ENCODE results near the gene MAP2.

The MAP2 gene

DNA sequence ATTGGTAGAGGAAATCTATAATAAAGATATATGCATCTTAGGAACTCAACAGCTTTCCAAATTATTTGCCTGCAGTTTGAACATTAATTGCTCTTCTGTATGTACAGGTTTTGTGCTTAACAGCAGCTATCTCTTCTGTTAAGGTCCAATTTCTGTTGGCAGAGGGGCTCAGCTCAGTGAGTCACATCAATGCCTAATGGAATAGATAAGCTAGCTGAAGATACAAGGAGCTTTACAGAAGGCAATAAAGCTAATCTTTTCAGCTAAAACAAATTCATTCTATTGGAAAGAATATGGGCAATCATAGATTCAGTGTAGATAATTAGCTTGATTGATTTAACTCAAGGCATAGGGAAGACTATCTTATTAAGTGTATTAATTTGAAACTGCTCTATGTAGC, 289.4 kb downstream of the MAP2 start:
- no peaks in the 10 kb centered on the region for H3K36me3 ChIP-seq (ENCODE audit: control insufficient read depth in 2 of 2, insufficient read depth in 2 of 2, low read length in 2 of 2)
- H3K4me3 ChIP-seq (ENCODE audit: low read length in 2 of 2), result no peak overlapping the region
- H3K27me3 ChIP-seq (ENCODE audit: control insufficient read depth in 1 of 2, insufficient read depth in 2 of 2, low read length in 2 of 2), result no peaks in the 10 kb centered on the region
- H3K27ac ChIP-seq (ENCODE audit: low read length), result no peak overlapping the region
- no peaks in the 10 kb centered on the region for H3K4me1 ChIP-seq (ENCODE audit: control insufficient read depth, insufficient read depth, low read length)
- H3K9me3 ChIP-seq (ENCODE audit: control insufficient read depth in 2 of 2, low read length in 2 of 2), result no peaks in the 10 kb centered on the region
- no peak overlapping the region for H3K9ac ChIP-seq (ENCODE audit: low read length in 2 of 2)

DNA sequence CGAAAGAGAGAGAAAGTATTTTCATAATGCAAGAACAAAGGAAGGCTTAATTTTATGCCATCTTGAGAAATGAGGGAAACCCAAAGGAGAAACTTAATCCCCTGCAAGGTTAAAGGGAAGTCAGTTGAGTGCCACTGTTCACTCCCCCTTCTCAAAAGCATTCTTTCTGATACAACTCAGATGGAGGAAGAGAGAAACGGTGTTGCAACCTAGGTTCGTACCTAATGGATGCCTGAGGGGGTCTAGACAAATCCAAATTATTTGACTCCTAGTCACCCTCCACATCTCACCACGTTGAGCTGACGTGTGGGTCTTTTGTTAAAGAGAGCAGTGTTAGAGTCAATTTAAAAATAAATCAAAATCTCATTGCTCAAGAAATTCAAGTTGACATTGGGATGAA, 295.2 kb downstream of the MAP2 start:
- Histone ChIP-seq H3K27ac (ENCODE audit: low read length) (no peak overlapping the region), H3K9me3 (ENCODE audit: control insufficient read depth in 2 of 2, low read length in 2 of 2) (no peaks in the 10 kb centered on the region), H3K27me3 (ENCODE audit: control insufficient read depth in 1 of 2, insufficient read depth in 2 of 2, low read length in 2 of 2) (no peaks in the 10 kb centered on the region), H3K9ac (ENCODE audit: low read length in 2 of 2) (no peak overlapping the region), H3K4me1 (ENCODE audit: control insufficient read depth, insufficient read depth, low read length) (no peaks in the 10 kb centered on the region), H3K36me3 (ENCODE audit: control insufficient read depth in 2 of 2, insufficient read depth in 2 of 2, low read length in 2 of 2) (no peaks in the 10 kb centered on the region), H3K4me3 (ENCODE audit: low read length in 2 of 2) (no peak overlapping the region)

DNA sequence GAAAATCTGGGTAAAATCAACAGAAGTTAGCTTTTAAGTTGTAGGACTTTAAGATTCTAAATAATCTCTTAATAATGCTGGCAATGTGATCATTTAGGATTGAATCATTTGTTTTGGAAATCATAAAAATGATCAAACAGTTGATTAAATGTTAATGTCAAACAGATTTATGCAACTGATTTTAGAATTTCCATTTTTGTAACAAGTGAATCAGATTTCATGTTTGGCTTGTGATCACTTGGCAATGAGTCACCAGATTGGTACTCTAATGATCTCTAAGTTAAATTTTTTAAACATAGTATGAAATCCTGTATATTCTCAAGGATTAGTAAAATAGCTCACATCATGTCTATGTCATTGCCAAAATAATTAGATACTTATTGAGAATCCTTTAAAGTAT, 297.6 kb downstream of the MAP2 start:
- no peaks in the 10 kb centered on the region for H3K4me1 ChIP-seq (ENCODE audit: control insufficient read depth, insufficient read depth, low read length)
- no peaks in the 10 kb centered on the region for H3K9me3 ChIP-seq (ENCODE audit: control insufficient read depth in 2 of 2, low read length in 2 of 2)
- no peak overlapping the region for H3K4me3 ChIP-seq (ENCODE audit: low read length in 2 of 2)
- no peak overlapping the region for H3K9ac ChIP-seq (ENCODE audit: low read length in 2 of 2)
- no peak overlapping the region for H3K27ac ChIP-seq (ENCODE audit: low read length)
- no peaks in the 10 kb centered on the region for H3K27me3 ChIP-seq (ENCODE audit: control insufficient read depth in 1 of 2, insufficient read depth in 2 of 2, low read length in 2 of 2)
- no peaks in the 10 kb centered on the region for H3K36me3 ChIP-seq (ENCODE audit: control insufficient read depth in 2 of 2, insufficient read depth in 2 of 2, low read length in 2 of 2)

DNA sequence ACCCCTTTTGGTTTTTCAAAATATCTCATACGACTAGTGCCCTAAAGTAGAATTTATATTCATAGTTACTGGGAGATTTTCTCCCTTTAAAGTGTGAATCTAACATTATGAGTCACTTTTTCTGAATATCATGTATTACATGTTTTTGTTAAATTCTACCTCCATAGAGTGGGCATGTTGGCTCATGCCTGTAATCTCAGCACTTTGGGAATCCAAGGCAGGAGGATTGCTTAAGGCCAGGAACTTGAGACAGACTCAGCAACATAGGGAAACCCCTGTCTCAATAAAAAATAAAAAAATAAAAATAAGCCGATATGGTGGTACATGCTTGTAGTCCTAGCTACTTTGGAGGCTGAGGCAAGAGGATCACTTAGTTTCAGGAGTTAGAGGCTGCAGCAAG, 302.5 kb downstream of the MAP2 start:
- Histone ChIP-seq H3K4me3 (ENCODE audit: low read length in 2 of 2) (no peak overlapping the region), H3K9me3 (ENCODE audit: control insufficient read depth in 2 of 2, low read length in 2 of 2) (no peaks in the 10 kb centered on the region), H3K27me3 (ENCODE audit: control insufficient read depth in 1 of 2, insufficient read depth in 2 of 2, low read length in 2 of 2) (no peaks in the 10 kb centered on the region), H3K9ac (ENCODE audit: low read length in 2 of 2) (no peak overlapping the region), H3K4me1 (ENCODE audit: control insufficient read depth, insufficient read depth, low read length) (no peaks in the 10 kb centered on the region), H3K36me3 (ENCODE audit: control insufficient read depth in 2 of 2, insufficient read depth in 2 of 2, low read length in 2 of 2) (no peaks in the 10 kb centered on the region), H3K27ac (ENCODE audit: low read length) (no peak overlapping the region)

DNA sequence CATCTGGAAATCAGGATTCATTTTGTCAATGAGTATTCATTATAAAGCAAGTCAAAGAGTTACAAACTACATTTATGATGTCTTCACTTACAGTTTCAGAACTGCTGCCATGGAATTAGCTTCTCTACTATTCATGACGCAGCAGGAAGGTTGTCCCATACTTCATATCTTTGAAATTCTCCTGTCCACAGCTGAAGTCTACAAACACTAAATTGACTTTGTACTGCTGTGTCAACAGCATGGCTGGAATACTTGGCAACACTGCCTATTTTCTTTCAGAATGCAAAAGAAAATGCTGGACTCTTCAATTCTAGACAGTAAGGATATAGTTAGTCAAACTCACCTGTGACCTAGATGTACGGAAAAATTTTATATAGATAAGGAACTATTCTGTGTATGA, 303.2 kb downstream of the MAP2 start:
- H3K4me3 ChIP-seq (ENCODE audit: low read length in 2 of 2), result no peak overlapping the region
- H3K9ac ChIP-seq (ENCODE audit: low read length in 2 of 2), result no peak overlapping the region
- no peak overlapping the region for H3K27ac ChIP-seq (ENCODE audit: low read length)
- no peaks in the 10 kb centered on the region for H3K9me3 ChIP-seq (ENCODE audit: control insufficient read depth in 2 of 2, low read length in 2 of 2)
- H3K27me3 ChIP-seq (ENCODE audit: control insufficient read depth in 1 of 2, insufficient read depth in 2 of 2, low read length in 2 of 2), result no peaks in the 10 kb centered on the region
- H3K4me1 ChIP-seq (ENCODE audit: control insufficient read depth, insufficient read depth, low read length), result no peaks in the 10 kb centered on the region
- no peaks in the 10 kb centered on the region for H3K36me3 ChIP-seq (ENCODE audit: control insufficient read depth in 2 of 2, insufficient read depth in 2 of 2, low read length in 2 of 2)

DNA sequence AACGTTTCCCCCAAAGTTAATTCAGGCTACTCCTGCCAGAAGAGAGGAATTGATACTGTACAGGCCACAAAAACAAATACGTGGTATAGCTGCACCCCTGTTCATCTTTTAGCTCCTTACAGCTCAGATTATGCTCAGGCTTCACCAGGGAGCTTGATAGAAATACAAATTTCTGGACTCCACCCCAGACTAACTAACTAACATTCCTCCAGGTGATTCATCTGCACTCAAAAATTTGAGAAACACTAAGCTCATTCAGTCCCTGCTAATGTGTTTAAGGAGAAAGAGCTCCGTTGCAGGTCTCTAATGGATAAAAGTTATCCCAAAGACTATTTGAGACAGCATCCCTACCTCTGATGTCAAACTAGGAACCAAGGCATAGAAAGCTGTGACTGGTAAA, 311.0 kb downstream of the MAP2 start:
- no peaks in the 10 kb centered on the region for H3K9me3 ChIP-seq (ENCODE audit: control insufficient read depth in 2 of 2, low read length in 2 of 2)
- no peaks in the 10 kb centered on the region for H3K36me3 ChIP-seq (ENCODE audit: control insufficient read depth in 2 of 2, insufficient read depth in 2 of 2, low read length in 2 of 2)
- no peak overlapping the region for H3K4me3 ChIP-seq (ENCODE audit: low read length in 2 of 2)
- H3K27me3 ChIP-seq (ENCODE audit: control insufficient read depth in 1 of 2, insufficient read depth in 2 of 2, low read length in 2 of 2), result no peaks in the 10 kb centered on the region
- H3K9ac ChIP-seq (ENCODE audit: low read length in 2 of 2), result no peak overlapping the region
- no peaks in the 10 kb centered on the region for H3K4me1 ChIP-seq (ENCODE audit: control insufficient read depth, insufficient read depth, low read length)
- no peak overlapping the region for H3K27ac ChIP-seq (ENCODE audit: low read length)

DNA sequence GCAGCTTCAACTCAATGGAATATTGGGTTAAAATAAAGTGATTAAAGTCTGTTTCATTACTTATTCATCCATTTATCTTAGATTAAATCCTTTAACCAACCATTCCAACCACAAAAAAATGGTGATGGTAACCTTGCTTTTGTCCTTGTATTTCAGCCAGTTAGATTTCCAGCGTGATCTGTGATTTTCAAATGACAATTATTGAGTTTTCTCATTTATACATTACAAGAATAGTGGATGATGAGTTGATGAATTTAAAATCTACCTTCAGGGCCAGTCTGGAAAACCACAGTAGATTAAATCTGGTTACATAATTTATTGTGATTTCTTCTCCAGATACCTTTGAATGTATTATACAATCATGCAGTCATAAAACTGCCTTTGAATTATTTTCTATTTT, 318.1 kb downstream of the MAP2 start:
- no peak overlapping the region for H3K27ac ChIP-seq (ENCODE audit: low read length)
- no peaks in the 10 kb centered on the region for H3K9me3 ChIP-seq (ENCODE audit: control insufficient read depth in 2 of 2, low read length in 2 of 2)
- H3K27me3 ChIP-seq (ENCODE audit: control insufficient read depth in 1 of 2, insufficient read depth in 2 of 2, low read length in 2 of 2), result no peaks in the 10 kb centered on the region
- H3K36me3 ChIP-seq (ENCODE audit: control insufficient read depth in 2 of 2, insufficient read depth in 2 of 2, low read length in 2 of 2), result no peaks in the 10 kb centered on the region
- no peak overlapping the region for H3K9ac ChIP-seq (ENCODE audit: low read length in 2 of 2)
- H3K4me1 ChIP-seq (ENCODE audit: control insufficient read depth, insufficient read depth, low read length), result no peaks in the 10 kb centered on the region
- no peak overlapping the region for H3K4me3 ChIP-seq (ENCODE audit: low read length in 2 of 2)

DNA sequence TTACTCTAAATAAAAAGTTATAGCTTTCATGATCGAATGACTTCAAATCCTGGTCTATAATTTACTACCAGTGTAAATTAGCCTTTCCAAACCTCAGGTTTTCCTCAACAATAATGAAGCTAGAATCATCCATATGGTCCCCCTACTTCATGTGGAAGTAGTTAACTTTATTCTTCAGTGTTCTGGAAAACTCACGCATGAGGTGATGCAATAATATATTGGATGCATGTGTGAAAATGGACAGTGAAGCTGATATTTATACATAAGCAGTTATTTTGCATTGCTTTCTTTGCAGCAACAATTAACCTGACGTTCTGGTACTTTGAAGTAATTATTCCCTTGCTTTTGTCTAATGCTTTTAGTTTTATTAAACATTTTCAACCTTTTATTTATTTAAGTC, 329.2 kb downstream of the MAP2 start:
- Histone ChIP-seq H3K4me3 (ENCODE audit: low read length in 2 of 2) (no peak overlapping the region), H3K27me3 (ENCODE audit: control insufficient read depth in 1 of 2, insufficient read depth in 2 of 2, low read length in 2 of 2) (no peaks in the 10 kb centered on the region), H3K36me3 (ENCODE audit: control insufficient read depth in 2 of 2, insufficient read depth in 2 of 2, low read length in 2 of 2) (no peaks in the 10 kb centered on the region), H3K4me1 (ENCODE audit: control insufficient read depth, insufficient read depth, low read length) (no peaks in the 10 kb centered on the region), H3K9ac (ENCODE audit: low read length in 2 of 2) (no peak overlapping the region), H3K9me3 (ENCODE audit: control insufficient read depth in 2 of 2, low read length in 2 of 2) (peaks cover 0 to 4% of the 10 kb centered on the region in 2 donors), H3K27ac (ENCODE audit: low read length) (no peak overlapping the region)

DNA sequence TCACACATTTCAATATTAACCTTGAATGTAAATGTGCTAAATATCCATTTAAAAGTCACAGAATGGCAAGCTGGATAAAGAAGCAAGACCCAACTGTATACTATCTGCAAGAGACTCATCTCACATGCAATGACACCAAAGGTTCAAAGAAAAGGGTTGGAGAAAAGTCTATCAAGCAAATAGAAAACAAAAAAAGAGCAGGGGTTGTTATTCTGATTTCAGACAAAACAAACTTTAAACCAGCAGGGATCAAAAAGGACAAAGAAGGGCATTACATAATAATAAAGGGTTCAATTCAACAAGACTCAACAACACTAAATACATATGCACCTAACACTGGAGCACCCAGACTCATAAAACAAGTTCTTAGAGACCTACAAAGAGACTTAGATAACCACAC, 333.3 kb downstream of the MAP2 start:
- H3K27ac ChIP-seq (ENCODE audit: low read length), result no peak overlapping the region
- H3K9me3 ChIP-seq (ENCODE audit: control insufficient read depth in 2 of 2, low read length in 2 of 2), result peaks cover 0 to 4% of the 10 kb centered on the region in 2 donors
- no peaks in the 10 kb centered on the region for H3K4me1 ChIP-seq (ENCODE audit: control insufficient read depth, insufficient read depth, low read length)
- H3K36me3 ChIP-seq (ENCODE audit: control insufficient read depth in 2 of 2, insufficient read depth in 2 of 2, low read length in 2 of 2), result no peaks in the 10 kb centered on the region
- H3K9ac ChIP-seq (ENCODE audit: low read length in 2 of 2), result no peak overlapping the region
- no peaks in the 10 kb centered on the region for H3K27me3 ChIP-seq (ENCODE audit: control insufficient read depth in 1 of 2, insufficient read depth in 2 of 2, low read length in 2 of 2)
- H3K4me3 ChIP-seq (ENCODE audit: low read length in 2 of 2), result no peak overlapping the region

DNA sequence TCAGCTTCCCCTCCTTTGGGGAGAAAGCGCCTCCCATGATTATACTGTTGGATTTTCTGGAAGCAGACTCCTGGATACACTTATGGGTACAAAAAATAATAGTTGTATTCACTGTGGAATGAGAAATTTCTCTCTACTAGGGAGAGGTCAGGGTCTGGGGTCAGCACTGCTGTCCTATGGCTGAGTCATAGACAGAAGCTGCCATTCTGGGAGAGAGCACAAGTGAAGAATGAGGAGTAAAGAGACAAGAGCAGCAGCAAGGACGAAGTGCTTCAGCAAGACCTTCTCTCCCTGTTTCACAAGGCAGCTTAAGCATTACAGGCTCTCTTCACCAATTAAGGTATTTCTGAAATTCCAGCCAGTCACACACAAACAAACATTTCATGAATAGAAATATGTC, 337.7 kb downstream of the MAP2 start:
- Histone ChIP-seq H3K9me3 (ENCODE audit: control insufficient read depth in 2 of 2, low read length in 2 of 2) (no peaks in the 10 kb centered on the region), H3K27me3 (ENCODE audit: control insufficient read depth in 1 of 2, insufficient read depth in 2 of 2, low read length in 2 of 2) (no peaks in the 10 kb centered on the region), H3K36me3 (ENCODE audit: control insufficient read depth in 2 of 2, insufficient read depth in 2 of 2, low read length in 2 of 2) (no peaks in the 10 kb centered on the region), H3K4me1 (ENCODE audit: control insufficient read depth, insufficient read depth, low read length) (no peaks in the 10 kb centered on the region), H3K27ac (ENCODE audit: low read length) (no peak overlapping the region), H3K4me3 (ENCODE audit: low read length in 2 of 2) (no peak overlapping the region), H3K9ac (ENCODE audit: low read length in 2 of 2) (no peak overlapping the region)

DNA sequence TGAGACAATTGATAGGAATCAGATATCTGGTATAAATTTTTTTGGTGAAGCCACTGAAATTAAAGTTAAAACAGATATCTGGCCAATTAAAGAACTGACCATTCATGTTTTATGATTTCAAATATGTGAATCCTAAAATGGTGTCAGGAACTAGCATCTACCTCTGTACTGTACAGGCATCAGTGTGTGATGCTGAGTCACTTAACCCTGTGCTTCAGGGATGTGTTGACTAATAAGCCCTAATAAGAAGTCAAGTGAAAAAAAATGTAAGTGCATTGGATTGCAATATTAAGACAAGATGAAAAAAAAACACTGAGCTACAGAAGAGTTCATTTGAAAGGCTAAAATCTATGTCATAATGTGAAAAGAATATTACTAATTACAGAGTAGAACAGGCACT, 338.7 kb downstream of the MAP2 start:
- no peak overlapping the region for H3K27ac ChIP-seq (ENCODE audit: low read length)
- no peaks in the 10 kb centered on the region for H3K9me3 ChIP-seq (ENCODE audit: control insufficient read depth in 2 of 2, low read length in 2 of 2)

DNA sequence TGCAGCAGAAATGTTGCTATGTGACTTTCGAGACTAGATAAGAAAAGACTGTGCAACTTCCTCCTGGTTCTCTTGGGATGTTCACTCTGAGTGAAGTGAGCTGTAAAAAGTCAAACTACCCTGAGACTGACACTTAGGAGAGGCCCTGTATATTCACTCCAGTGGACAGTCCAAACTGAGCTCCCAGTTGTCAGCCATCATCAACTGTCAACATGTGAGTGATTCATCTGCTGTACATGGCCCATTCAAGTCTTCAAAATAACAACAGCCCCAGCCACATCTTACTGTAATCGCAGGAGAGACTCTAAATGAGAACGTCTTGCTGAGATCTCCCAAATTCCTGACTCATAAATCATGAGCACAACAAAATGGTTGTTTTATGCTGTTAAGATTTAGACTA, 339.3 kb downstream of the MAP2 start:
- Histone ChIP-seq H3K27me3 (ENCODE audit: control insufficient read depth in 1 of 2, insufficient read depth in 2 of 2, low read length in 2 of 2) (no peaks in the 10 kb centered on the region), H3K27ac (ENCODE audit: low read length) (no peak overlapping the region), H3K9me3 (ENCODE audit: control insufficient read depth in 2 of 2, low read length in 2 of 2) (no peaks in the 10 kb centered on the region), H3K4me3 (ENCODE audit: low read length in 2 of 2) (no peak overlapping the region), H3K4me1 (ENCODE audit: control insufficient read depth, insufficient read depth, low read length) (no peaks in the 10 kb centered on the region), H3K9ac (ENCODE audit: low read length in 2 of 2) (no peak overlapping the region), H3K36me3 (ENCODE audit: control insufficient read depth in 2 of 2, insufficient read depth in 2 of 2, low read length in 2 of 2) (no peaks in the 10 kb centered on the region)

More for the DNA sequence above, 338.7 kb downstream of the MAP2 start:
- H3K36me3 ChIP-seq (ENCODE audit: control insufficient read depth in 2 of 2, insufficient read depth in 2 of 2, low read length in 2 of 2), result no peaks in the 10 kb centered on the region
- H3K27me3 ChIP-seq (ENCODE audit: control insufficient read depth in 1 of 2, insufficient read depth in 2 of 2, low read length in 2 of 2), result no peaks in the 10 kb centered on the region
- no peak overlapping the region for H3K9ac ChIP-seq (ENCODE audit: low read length in 2 of 2)
- H3K4me3 ChIP-seq (ENCODE audit: low read length in 2 of 2), result no peak overlapping the region
- no peaks in the 10 kb centered on the region for H3K4me1 ChIP-seq (ENCODE audit: control insufficient read depth, insufficient read depth, low read length)
